Measurements from ENCODE around the gene DNAAF8. TPM values are rescaled to one million over a fixed set of nuclear protein-coding genes. Genes with fewer than 3 reads are reported as not detected.

DNAAF8 gene
- total and polyA plus RNA-seq, 4 donors, result 1.2 to 6.0 (median 4.7) TPM

GRCh38 chr16:4747906-4748681, 13.8 kb downstream of the DNAAF8 start:
- no peaks in the 10 kb centered on the region for H3K27me3 ChIP-seq (ENCODE audit: control insufficient read depth, insufficient read depth, low read length)
- no peak overlapping the region for H3K4me3 ChIP-seq (ENCODE audit: low read depth, low read length)
- no peak for DNase-seq (ENCODE audit: low read depth in 4 of 6, low spot score in 6 of 6)
- H3K36me3 ChIP-seq (ENCODE audit: control insufficient read depth, insufficient read depth, low read length), result peaks cover 72% of the 10 kb centered on the region
- peaks cover 15% of the 10 kb centered on the region for H3K4me1 ChIP-seq (ENCODE audit: control insufficient read depth, insufficient read depth, low read length)
- no peak overlapping the region for H3K27ac ChIP-seq (ENCODE audit: low read depth, low read length)
- no peaks in the 10 kb centered on the region for H3K9me3 ChIP-seq (ENCODE audit: control insufficient read depth, insufficient read depth, low read length)
- WGBS (ENCODE audit: insufficient coverage), result 93% methylated on average over 6 of the region's 14 CpGs

GRCh38 chr16:4748682-4749411, 14.5 kb downstream of the DNAAF8 start:
- Histone ChIP-seq H3K4me1 (ENCODE audit: control insufficient read depth, insufficient read depth, low read length) (peaks cover 12% of the 10 kb centered on the region), H3K4me3 (ENCODE audit: low read depth, low read length) (no peak overlapping the region), H3K27me3 (ENCODE audit: control insufficient read depth, insufficient read depth, low read length) (no peaks in the 10 kb centered on the region), H3K9me3 (ENCODE audit: control insufficient read depth, insufficient read depth, low read length) (no peaks in the 10 kb centered on the region), H3K27ac (ENCODE audit: low read depth, low read length) (no peak overlapping the region), H3K36me3 (ENCODE audit: control insufficient read depth, insufficient read depth, low read length) (peaks cover 79% of the 10 kb centered on the region)
- no peak for DNase-seq (ENCODE audit: low read depth in 4 of 6, low spot score in 6 of 6)
- 93% methylated on average over 16 of the region's 16 CpGs for WGBS (ENCODE audit: insufficient coverage)

DNA sequence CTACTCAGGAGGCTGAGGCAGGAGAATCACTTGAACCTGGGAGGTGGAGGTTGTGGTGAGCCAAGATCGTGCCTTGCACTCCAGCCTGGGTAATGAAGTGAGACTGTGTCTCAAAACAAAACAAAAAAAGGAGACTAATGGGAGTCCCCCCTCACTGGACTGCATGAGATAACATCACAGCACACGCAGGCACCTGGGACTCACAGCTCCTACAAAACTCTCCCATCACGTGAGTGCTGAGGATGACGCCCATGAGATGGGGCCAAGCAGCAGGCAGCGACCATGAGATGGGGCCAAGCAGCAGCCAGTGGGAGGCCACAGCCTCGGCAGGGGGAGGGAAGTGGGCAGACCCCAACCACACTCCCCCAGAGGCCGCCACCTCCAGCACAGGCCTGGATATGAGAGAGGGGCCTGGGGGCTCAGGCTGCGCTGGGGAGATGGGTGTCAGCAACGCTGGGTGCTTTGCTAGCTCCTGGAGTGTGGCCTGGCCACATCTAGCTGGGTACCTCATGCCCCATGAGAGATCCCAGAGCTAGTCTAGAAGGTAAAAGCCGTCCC, 15.4 kb downstream of the DNAAF8 start:
- H3K36me3 ChIP-seq (ENCODE audit: control insufficient read depth, insufficient read depth, low read length), result peaks cover 85% of the 10 kb centered on the region
- H3K27me3 ChIP-seq (ENCODE audit: control insufficient read depth, insufficient read depth, low read length), result no peaks in the 10 kb centered on the region
- H3K4me1 ChIP-seq (ENCODE audit: control insufficient read depth, insufficient read depth, low read length), result peaks cover 12% of the 10 kb centered on the region
- H3K27ac ChIP-seq (ENCODE audit: low read depth, low read length), result no peak overlapping the region
- no peak overlapping the region for H3K4me3 ChIP-seq (ENCODE audit: low read depth, low read length)
- no peak for DNase-seq (ENCODE audit: low read depth in 4 of 6, low spot score in 6 of 6)
- no peaks in the 10 kb centered on the region for H3K9me3 ChIP-seq (ENCODE audit: control insufficient read depth, insufficient read depth, low read length)
- 89% methylated on average over 9 of the region's 10 CpGs for WGBS (ENCODE audit: insufficient coverage)

GRCh38 chr16:4750896-4751295, 16.6 kb downstream of the DNAAF8 start:
- WGBS (ENCODE audit: insufficient coverage), result 88% methylated on average over 8 of the region's 8 CpGs
- Histone ChIP-seq H3K27ac (ENCODE audit: low read depth, low read length) (no peak overlapping the region), H3K36me3 (ENCODE audit: control insufficient read depth, insufficient read depth, low read length) (peaks cover 90% of the 10 kb centered on the region), H3K4me1 (ENCODE audit: control insufficient read depth, insufficient read depth, low read length) (peaks cover 12% of the 10 kb centered on the region), H3K4me3 (ENCODE audit: low read depth, low read length) (no peak overlapping the region), H3K9me3 (ENCODE audit: control insufficient read depth, insufficient read depth, low read length) (no peaks in the 10 kb centered on the region), H3K27me3 (ENCODE audit: control insufficient read depth, insufficient read depth, low read length) (no peaks in the 10 kb centered on the region)
- DNase-seq (ENCODE audit: low read depth in 4 of 6, low spot score in 6 of 6), result no peak

GRCh38 chr16:4752351-4753100, 18.2 kb downstream of the DNAAF8 start:
- Histone ChIP-seq H3K4me1 (ENCODE audit: control insufficient read depth, insufficient read depth, low read length) (peaks cover 2% of the 10 kb centered on the region), H3K27ac (ENCODE audit: low read depth, low read length) (no peak overlapping the region), H3K36me3 (ENCODE audit: control insufficient read depth, insufficient read depth, low read length) (peaks cover 89% of the 10 kb centered on the region), H3K4me3 (ENCODE audit: low read depth, low read length) (no peak overlapping the region), H3K27me3 (ENCODE audit: control insufficient read depth, insufficient read depth, low read length) (no peaks in the 10 kb centered on the region), H3K9me3 (ENCODE audit: control insufficient read depth, insufficient read depth, low read length) (no peaks in the 10 kb centered on the region)
- 96% methylated on average over 44 of the region's 44 CpGs for WGBS (ENCODE audit: insufficient coverage)
- DNase-seq (ENCODE audit: low read depth in 4 of 6, low spot score in 6 of 6), result no peak

- Histone ChIP-seq H3K36me3 (ENCODE audit: control insufficient read depth, insufficient read depth, low read length) (peaks cover 95% of the 10 kb centered on the region), H3K27ac (ENCODE audit: low read depth, low read length) (no peak overlapping the region), H3K9me3 (ENCODE audit: control insufficient read depth, insufficient read depth, low read length) (no peaks in the 10 kb centered on the region), H3K27me3 (ENCODE audit: control insufficient read depth, insufficient read depth, low read length) (no peaks in the 10 kb centered on the region), H3K4me3 (ENCODE audit: low read depth, low read length) (no peak overlapping the region), H3K4me1 (ENCODE audit: control insufficient read depth, insufficient read depth, low read length) (no peaks in the 10 kb centered on the region)
- DNase-seq (ENCODE audit: low read depth in 4 of 6, low spot score in 6 of 6), result no peak
- 96% methylated on average over 9 of the region's 11 CpGs for WGBS (ENCODE audit: insufficient coverage)
These were observed 18.9 kb downstream of the DNAAF8 start for GRCh38 chr16:4753227-4753626.

GRCh38 chr16:4754865-4755264, 20.5 kb downstream of the DNAAF8 start:
- 100% methylated on average over 4 of the region's 4 CpGs for WGBS (ENCODE audit: insufficient coverage)
- no peak overlapping the region for H3K27ac ChIP-seq (ENCODE audit: low read depth, low read length)
- no peaks in the 10 kb centered on the region for H3K27me3 ChIP-seq (ENCODE audit: control insufficient read depth, insufficient read depth, low read length)
- no peaks in the 10 kb centered on the region for H3K4me1 ChIP-seq (ENCODE audit: control insufficient read depth, insufficient read depth, low read length)
- no peak overlapping the region for H3K4me3 ChIP-seq (ENCODE audit: low read depth, low read length)
- H3K36me3 ChIP-seq (ENCODE audit: control insufficient read depth, insufficient read depth, low read length), result peaks cover 95% of the 10 kb centered on the region
- no peaks in the 10 kb centered on the region for H3K9me3 ChIP-seq (ENCODE audit: control insufficient read depth, insufficient read depth, low read length)
- DNase-seq (ENCODE audit: low read depth in 4 of 6, low spot score in 6 of 6), result no peak

DNA sequence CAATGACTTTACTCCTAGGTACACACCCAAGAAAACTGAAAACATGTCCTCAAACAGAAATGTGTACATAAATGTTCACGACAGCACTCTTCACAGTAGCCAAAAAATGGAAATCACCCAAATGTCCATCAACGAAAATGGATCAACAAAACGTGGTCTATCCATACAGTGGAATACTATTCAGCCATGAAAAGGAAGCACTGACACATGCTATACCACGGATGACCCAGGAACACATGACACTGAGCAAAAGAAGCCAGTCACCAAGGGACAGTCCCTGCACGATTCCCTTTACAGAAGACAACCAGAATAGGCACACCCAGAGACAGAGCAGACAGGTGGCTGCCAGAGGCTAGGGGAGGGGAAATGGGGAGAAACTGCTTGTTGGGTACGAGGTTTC, 21.4 kb downstream of the DNAAF8 start:
- Histone ChIP-seq H3K4me1 (ENCODE audit: control insufficient read depth, insufficient read depth, low read length) (no peaks in the 10 kb centered on the region), H3K4me3 (ENCODE audit: low read depth, low read length) (no peak overlapping the region), H3K27ac (ENCODE audit: low read depth, low read length) (no peak overlapping the region), H3K9me3 (ENCODE audit: control insufficient read depth, insufficient read depth, low read length) (no peaks in the 10 kb centered on the region), H3K27me3 (ENCODE audit: control insufficient read depth, insufficient read depth, low read length) (no peaks in the 10 kb centered on the region), H3K36me3 (ENCODE audit: control insufficient read depth, insufficient read depth, low read length) (peaks cover 95% of the 10 kb centered on the region)
- 93% methylated on average over 5 of the region's 6 CpGs for WGBS (ENCODE audit: insufficient coverage)
- no peak for DNase-seq (ENCODE audit: low read depth in 4 of 6, low spot score in 6 of 6)

- DNase-seq (ENCODE audit: low read depth in 4 of 6, low spot score in 6 of 6), result no peak
- Histone ChIP-seq H3K4me3 (ENCODE audit: low read depth, low read length) (no peak overlapping the region), H3K36me3 (ENCODE audit: control insufficient read depth, insufficient read depth, low read length) (peaks cover 93% of the 10 kb centered on the region), H3K27me3 (ENCODE audit: control insufficient read depth, insufficient read depth, low read length) (no peaks in the 10 kb centered on the region), H3K4me1 (ENCODE audit: control insufficient read depth, insufficient read depth, low read length) (peaks cover 4% of the 10 kb centered on the region), H3K9me3 (ENCODE audit: control insufficient read depth, insufficient read depth, low read length) (no peaks in the 10 kb centered on the region), H3K27ac (ENCODE audit: low read depth, low read length) (no peak overlapping the region)
- WGBS (ENCODE audit: insufficient coverage), result 93% methylated on average over 23 of the region's 23 CpGs
These were observed 26.0 kb downstream of the DNAAF8 start for GRCh38 chr16:4760221-4760910.

Measured in spinal cord (tissue), 10 donors.